Measurements from ENCODE around the gene RELL2. TPM values are rescaled to one million over a fixed set of nuclear protein-coding genes. Genes with fewer than 3 reads are reported as not detected.
A peak's percentile ranks its signal among the peaks of the same experiment; 100 is the strongest.
"Not testable (repeated sequence)": the region's sequence is repeated elsewhere in the genome, so short reads cannot be mapped to it uniquely, and the experiment has no call there.

The RELL2 gene
- total and polyA plus RNA-seq, 7 donors: 0.11 to 1.5 (median 0.62) TPM; not detected in 1

DNA sequence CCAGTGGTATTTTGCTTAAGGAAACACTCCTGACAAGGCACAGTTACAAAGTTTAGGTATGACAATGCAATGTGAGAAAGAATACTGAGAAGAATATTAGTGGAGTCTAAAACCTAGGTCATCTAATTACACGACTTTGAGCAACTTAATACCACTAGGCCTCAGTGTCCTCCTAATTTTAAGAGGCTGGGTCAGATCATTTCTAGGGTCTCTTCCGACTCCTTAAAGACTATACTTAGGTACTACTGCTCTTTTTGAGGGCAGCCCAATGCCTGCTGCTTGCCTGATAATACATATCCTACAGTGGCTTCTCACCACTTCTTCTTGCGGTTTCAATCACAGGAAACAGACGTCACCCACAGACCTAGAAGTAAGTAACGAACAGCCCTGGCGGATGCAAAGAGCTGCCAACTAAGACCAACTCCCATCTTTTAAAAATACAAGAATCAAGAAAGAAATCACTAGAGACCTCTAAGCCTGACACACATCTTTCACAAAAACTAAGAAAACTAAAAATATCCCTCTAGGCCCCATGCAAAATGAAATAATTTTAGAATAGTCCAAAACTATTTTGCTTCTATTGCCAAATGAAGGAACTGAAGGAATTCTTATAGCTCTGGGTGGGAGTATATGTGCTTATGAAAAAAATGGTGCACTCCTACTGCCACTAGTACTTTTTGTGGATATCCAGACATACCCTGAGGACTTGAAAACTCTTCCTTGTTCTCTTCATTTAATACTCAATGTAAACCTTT lies 31.1 kb upstream of the RELL2 start:
- H3K4me1 ChIP-seq: peaks cover 75% of the 10 kb centered on the region
- no peaks in the 10 kb centered on the region for H3K27me3 ChIP-seq (ENCODE audit: insufficient read depth in 3 of 3, low read length in 2 of 3)
- no peaks in the 10 kb centered on the region for H3K36me3 ChIP-seq (ENCODE audit: insufficient read depth in 1 of 2, low read depth in 1 of 2)
- H3K9me3 ChIP-seq: no peaks in the 10 kb centered on the region
- TF ChIP-seq, protein P1, sequence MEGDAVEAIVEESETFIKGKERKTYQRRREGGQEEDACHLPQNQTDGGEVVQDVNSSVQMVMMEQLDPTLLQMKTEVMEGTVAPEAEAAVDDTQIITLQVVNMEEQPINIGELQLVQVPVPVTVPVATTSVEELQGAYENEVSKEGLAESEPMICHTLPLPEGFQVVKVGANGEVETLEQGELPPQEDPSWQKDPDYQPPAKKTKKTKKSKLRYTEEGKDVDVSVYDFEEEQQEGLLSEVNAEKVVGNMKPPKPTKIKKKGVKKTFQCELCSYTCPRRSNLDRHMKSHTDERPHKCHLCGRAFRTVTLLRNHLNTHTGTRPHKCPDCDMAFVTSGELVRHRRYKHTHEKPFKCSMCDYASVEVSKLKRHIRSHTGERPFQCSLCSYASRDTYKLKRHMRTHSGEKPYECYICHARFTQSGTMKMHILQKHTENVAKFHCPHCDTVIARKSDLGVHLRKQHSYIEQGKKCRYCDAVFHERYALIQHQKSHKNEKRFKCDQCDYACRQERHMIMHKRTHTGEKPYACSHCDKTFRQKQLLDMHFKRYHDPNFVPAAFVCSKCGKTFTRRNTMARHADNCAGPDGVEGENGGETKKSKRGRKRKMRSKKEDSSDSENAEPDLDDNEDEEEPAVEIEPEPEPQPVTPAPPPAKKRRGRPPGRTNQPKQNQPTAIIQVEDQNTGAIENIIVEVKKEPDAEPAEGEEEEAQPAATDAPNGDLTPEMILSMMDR (IDR thresholded peaks at IDR 0.05): no peak
- 49 to 59% (median 56%) methylated on average over 6 of the region's 6 CpGs for WGBS, 3 donors
- H3K27ac ChIP-seq: peak overlapping the region; percentile 80
- H3K4me3 ChIP-seq: no peak overlapping the region
- no peak for DNase-seq
- intact Hi-C loops (cut with DNase I): no loop called here
- ATAC-seq: peak in 1 of 4 donors; percentile 16

DNA sequence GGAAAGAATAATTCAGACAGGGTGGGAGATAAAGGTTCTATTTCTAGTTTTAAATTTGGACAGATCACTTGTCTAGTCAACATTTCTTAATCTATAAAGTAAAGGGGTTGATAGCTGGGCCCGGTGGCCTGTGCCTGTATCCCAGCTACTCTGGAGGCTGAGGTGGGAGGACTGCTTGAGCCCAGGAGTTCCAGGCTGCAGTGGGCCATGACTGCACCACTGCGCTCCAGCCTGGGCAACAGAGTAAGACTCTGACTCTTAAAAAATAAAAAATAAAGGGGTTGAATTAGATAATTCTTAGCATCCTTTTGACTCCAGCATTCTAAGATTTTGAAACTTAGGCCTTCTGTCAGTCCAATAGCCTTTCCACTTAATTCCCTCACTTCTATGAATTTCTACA lies 28.8 kb upstream of the RELL2 start:
- ATAC-seq (no peak), DNase-seq (no peak)
- Histone ChIP-seq H3K9me3 (no peaks in the 10 kb centered on the region), H3K4me1 (peaks cover 80% of the 10 kb centered on the region), H3K27ac (peak overlapping the region; percentile 27), H3K36me3 (ENCODE audit: insufficient read depth in 1 of 2, low read depth in 1 of 2) (peaks cover 0 to 9% of the 10 kb centered on the region in 2 donors), H3K4me3 (no peak overlapping the region), H3K27me3 (ENCODE audit: insufficient read depth in 3 of 3, low read length in 2 of 3) (no peaks in the 10 kb centered on the region)
- intact Hi-C loops (cut with DNase I): no loop called here
- WGBS, 3 donors: 88 to 96% (median 89%) methylated on average over 2 of the region's 2 CpGs
- TF ChIP-seq, protein P1 (IDR thresholded peaks at IDR 0.05): no peak

DNA sequence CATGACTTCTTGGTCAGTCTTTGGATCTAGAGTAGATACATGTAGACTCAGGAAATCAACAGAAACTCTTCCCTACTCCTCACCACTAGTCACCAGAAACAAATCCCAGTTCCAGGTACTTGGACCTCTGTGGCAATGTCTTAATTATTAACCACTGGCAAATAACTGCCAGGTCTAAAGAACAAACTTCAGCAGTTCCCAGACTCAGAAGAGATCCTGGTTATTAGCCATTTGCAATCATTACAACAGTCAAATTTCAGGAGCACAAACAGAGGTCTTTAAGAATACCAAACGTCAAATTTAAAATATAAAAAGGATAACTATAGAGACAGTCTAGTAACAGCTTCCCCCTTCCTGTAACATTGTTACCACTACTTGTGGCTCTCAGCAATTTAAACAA lies 28.2 kb upstream of the RELL2 start:
- no peak for DNase-seq
- peaks cover 0 to 9% of the 10 kb centered on the region in 2 donors for H3K36me3 ChIP-seq (ENCODE audit: insufficient read depth in 1 of 2, low read depth in 1 of 2)
- no peaks in the 10 kb centered on the region for H3K27me3 ChIP-seq (ENCODE audit: insufficient read depth in 3 of 3, low read length in 2 of 3)
- ATAC-seq: no peak
- peaks cover 80% of the 10 kb centered on the region for H3K4me1 ChIP-seq
- H3K4me3 ChIP-seq: no peak overlapping the region
- H3K27ac ChIP-seq: peak overlapping the region; percentile 27
- TF ChIP-seq, protein P1 (IDR thresholded peaks at IDR 0.05): no peak
- intact Hi-C loops (cut with DNase I): no loop called here
- no peaks in the 10 kb centered on the region for H3K9me3 ChIP-seq
- WGBS, 3 donors: 68 to 94% (median 73%) methylated on average over 1 of the region's 1 CpG

DNA sequence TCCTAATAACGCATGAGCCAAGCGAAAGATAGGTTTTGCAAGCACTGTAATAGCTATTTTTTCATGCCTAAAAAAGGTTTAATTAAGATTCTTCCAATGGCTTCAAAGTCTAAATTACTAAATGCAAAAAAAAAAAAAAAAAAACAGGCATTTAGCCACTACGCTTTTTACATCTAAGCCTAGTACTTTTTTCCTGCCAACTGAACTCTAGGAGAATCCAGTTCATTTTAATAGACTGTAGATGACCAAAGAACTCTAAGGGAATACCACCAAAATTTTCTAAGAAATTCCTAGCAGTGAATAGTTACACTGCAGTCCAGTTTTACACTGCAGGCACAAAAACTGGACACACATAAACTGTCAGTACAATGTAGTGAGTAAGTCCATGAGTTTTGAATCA lies 27.8 kb upstream of the RELL2 start:
- intact Hi-C loops (cut with DNase I): no loop called here
- ATAC-seq (no peak), DNase-seq (no peak)
- H3K36me3 ChIP-seq (ENCODE audit: insufficient read depth in 1 of 2, low read depth in 1 of 2): peaks cover 0 to 9% of the 10 kb centered on the region in 2 donors
- WGBS, 3 donors: 94 to 96% (median 94%) methylated on average over 3 of the region's 3 CpGs
- TF ChIP-seq, protein P1 (IDR thresholded peaks at IDR 0.05): no peak
- no peak overlapping the region for H3K4me3 ChIP-seq
- no peak overlapping the region for H3K27ac ChIP-seq
- no peaks in the 10 kb centered on the region for H3K27me3 ChIP-seq (ENCODE audit: insufficient read depth in 3 of 3, low read length in 2 of 3)
- H3K4me1 ChIP-seq: peaks cover 80% of the 10 kb centered on the region
- H3K9me3 ChIP-seq: no peaks in the 10 kb centered on the region

DNA sequence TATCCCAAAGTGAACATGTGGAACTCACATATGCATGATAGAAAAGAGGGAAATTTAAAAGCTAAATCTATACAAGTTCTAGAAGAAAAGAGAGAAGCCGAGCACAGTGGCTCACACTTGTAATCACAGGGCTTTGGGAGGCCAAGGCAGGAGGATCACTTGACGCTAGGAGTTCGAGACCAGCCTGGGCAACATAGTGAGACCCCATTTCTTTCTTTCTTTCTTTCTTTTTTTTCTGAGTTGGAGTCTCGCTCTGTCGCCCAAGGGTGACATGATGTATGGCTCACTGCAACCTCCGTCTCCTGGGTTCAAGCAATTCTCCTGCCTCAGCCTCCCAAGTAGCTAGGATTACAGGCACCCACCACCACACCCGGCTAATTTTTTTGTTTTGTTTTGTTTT lies 26.9 kb upstream of the RELL2 start:
- H3K27me3 ChIP-seq (ENCODE audit: insufficient read depth in 3 of 3, low read length in 2 of 3); DNase-seq; intact Hi-C loops (cut with DNase I); H3K4me3 ChIP-seq; H3K9me3 ChIP-seq; H3K36me3 ChIP-seq (ENCODE audit: insufficient read depth in 1 of 2, low read depth in 1 of 2); ATAC-seq; H3K27ac ChIP-seq: not testable (repeated sequence)
- 97 to 98% (median 98%) methylated on average over 7 of the region's 7 CpGs for WGBS, 3 donors
- H3K4me1 ChIP-seq: peaks cover 79% of the 10 kb centered on the region

Data from psoas muscle (tissue), 8 donors.